Sigmoid colon (tissue), 4 donors: ENCODE results near the gene ADAMTSL2.

Source experiments
- CTCF ChIP-seq, 4 experiments: fragments of 450-650 bp in 3 of 4; fragments of 200-600 bp in 1 of 4; IDR thresholded peaks; one replicate each; pipeline ENCODE4 v1.5.1; 2016 to 2019; ENCODE audit warnings: antibody characterized with exemption in 4 of 4, mild to moderate bottlenecking in 3 of 4, moderate library complexity in 2 of 4
- EP300 ChIP-seq, 4 donors: sonication (generic); formaldehyde crosslinking; IDR thresholded peaks; one replicate each; pipeline ENCODE4 v1.6.1; 2017; ENCODE audit warnings: antibody characterized with exemption in 4 of 4
- POLR2A ChIP-seq, 2 donors: fragments of 450-650 bp; IDR thresholded peaks; one replicate each; pipeline ENCODE4 v1.6.1; 2016; ENCODE audit warnings: antibody characterized with exemption in 2 of 2, mild to moderate bottlenecking in 2 of 2, moderate library complexity in 2 of 2
- POLR2AphosphoS5 ChIP-seq, 4 donors: sonication (generic); formaldehyde crosslinking; IDR thresholded peaks; one replicate each; pipeline ENCODE4 v1.6.1; 2017; ENCODE audit warnings: antibody characterized with exemption in 4 of 4

GRCh38 chr9:133580419-133580738 lies 45.9 kb downstream of the ADAMTSL2 start:
- TF ChIP-seq CTCF (IDR thresholded peaks at IDR 0.05), result no peak
- no peak for TF ChIP-seq POLR2A (IDR thresholded peaks at IDR 0.05)
- TF ChIP-seq EP300 (IDR thresholded peaks at IDR 0.05), result no peak
- TF ChIP-seq POLR2AphosphoS5 (IDR thresholded peaks at IDR 0.05), result no peak
